HFFc6 (cell line): ENCODE measurements around the gene ADAMTS17. TPM values are rescaled to one million over a fixed set of nuclear protein-coding genes. Genes with fewer than 3 reads are reported as not detected.

ENCODE experiments used
- DNase-seq: peaks from one replicate; pipeline ENCODE4 v3.0.0-alpha.2; 2018
- H3K27ac Mint-ChIP-seq: 2 replicates; pipeline ENCODE4 v1.8.0; 2020; ENCODE audit warnings: mild to moderate bottlenecking, mixed read lengths
- H3K27me3 Mint-ChIP-seq: 2 replicates; pipeline ENCODE4 v1.8.0; 2021; ENCODE audit warnings: mild to moderate bottlenecking, moderate library complexity, mixed read lengths; ENCODE audit not compliant: insufficient read depth
- H3K36me3 Mint-ChIP-seq: 2 replicates; pipeline ENCODE4 v1.8.0; 2021; ENCODE audit warnings: low read depth, mixed read lengths
- H3K4me1 Mint-ChIP-seq: 2 replicates; pipeline ENCODE4 v1.8.0; 2020; ENCODE audit warnings: low read depth, mixed read lengths
- H3K4me3 Mint-ChIP-seq: 2 replicates; pipeline ENCODE4 v1.8.0; 2020; ENCODE audit warnings: mild to moderate bottlenecking, moderate library complexity, mixed read lengths
- H3K9me3 Mint-ChIP-seq: 2 replicates; pipeline ENCODE4 v1.8.0; 2020; ENCODE audit warnings: mild to moderate bottlenecking, mixed read lengths
- CTCF ChIP-seq: fragments of 200-600 bp; sonication (generic); IDR thresholded peaks from 2 replicates; pipeline ENCODE4 v1.5.0; 2021; ENCODE audit warnings: antibody characterized with exemption, mild to moderate bottlenecking
- total RNA-seq, 6 experiments: library from RNA; stranded (reverse); fragmentation: NEBNext Ultra II Directional; extraction: Animal tissue kit (Norgen Biotek cat#: 25700); gene quantifications; 2 replicates in 1 of 6; 3 replicates in 5 of 6; pipeline ENCODE4 v1.2.3, GENCODE V29; 2021

The ADAMTS17 gene
- total RNA-seq, 6 experiments from 2014 or later, result not detected

- Mint-ChIP-seq H3K36me3 (peaks cover 10% of the 10 kb centered on the region; the same call in 1 of the 2 replicates), H3K27ac (no peak overlapping the region), H3K9me3 (peaks cover 82% of the 10 kb centered on the region), H3K27me3 (peaks cover 1% of the 10 kb centered on the region), H3K4me3 (no peak overlapping the region), H3K4me1 (no peaks in the 10 kb centered on the region)
- DNase-seq, result no peak
- TF ChIP-seq CTCF, result no peak
Measured at GRCh38 chr15:100241572-100242482, 99.9 kb downstream of the ADAMTS17 start.

DNA sequence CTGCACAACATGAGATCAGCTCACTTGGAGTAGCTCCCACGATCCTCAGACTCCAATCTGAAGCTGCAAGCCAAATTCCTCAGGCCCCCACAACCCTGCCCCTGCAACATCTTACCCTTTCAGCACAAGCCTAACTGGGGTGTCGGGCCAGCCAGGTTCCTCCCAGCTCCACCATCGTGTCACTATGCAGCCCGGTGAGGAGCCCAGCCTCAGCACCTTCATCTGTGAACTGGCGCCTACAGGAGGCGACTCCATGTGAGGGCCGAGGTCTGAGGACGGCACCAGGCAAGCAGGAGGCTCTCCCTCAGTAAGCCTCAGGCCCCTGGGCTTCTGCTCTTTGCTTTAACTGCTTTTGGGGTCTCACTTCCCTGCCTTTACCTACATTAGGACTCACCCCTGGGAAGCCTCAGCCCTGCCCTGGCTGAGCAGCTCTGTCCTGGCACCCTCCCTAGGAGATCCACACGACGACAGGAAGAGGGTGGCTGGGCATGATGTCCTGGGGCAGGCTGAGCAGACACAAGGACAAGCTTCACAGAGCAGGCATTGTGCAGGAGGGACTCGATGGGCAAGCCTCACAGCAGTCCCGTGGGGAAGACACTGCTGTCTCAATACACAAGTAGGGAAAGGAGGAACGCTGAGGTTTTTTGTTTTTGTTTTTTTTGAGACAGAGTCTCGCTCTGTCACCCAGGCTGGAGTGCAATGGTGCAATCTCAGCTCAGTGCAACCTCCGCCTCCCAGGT is 104.6 kb downstream of the ADAMTS17 start:
- no peak for TF ChIP-seq CTCF
- Mint-ChIP-seq H3K9me3 (peaks cover 85% of the 10 kb centered on the region), H3K27ac (no peak overlapping the region), H3K4me1 (no peaks in the 10 kb centered on the region), H3K27me3 (peaks cover 1% of the 10 kb centered on the region), H3K4me3 (no peak overlapping the region), H3K36me3 (peaks cover 10% of the 10 kb centered on the region; the same call in 1 of the 2 replicates)
- no peak for DNase-seq

GRCh38 chr15:100235030-100235617 is 106.7 kb downstream of the ADAMTS17 start:
- Mint-ChIP-seq H3K4me1 (no peaks in the 10 kb centered on the region), H3K36me3 (peaks cover 5% of the 10 kb centered on the region; the same call in 1 of the 2 replicates), H3K27me3 (no peaks in the 10 kb centered on the region; the same call in 1 of the 2 replicates), H3K27ac (no peak overlapping the region), H3K4me3 (no peak overlapping the region), H3K9me3 (peaks cover 74% of the 10 kb centered on the region)
- no peak for TF ChIP-seq CTCF
- no peak for DNase-seq

GRCh38 chr15:100234158-100235029 is 107.4 kb downstream of the ADAMTS17 start:
- Mint-ChIP-seq H3K4me1 (no peaks in the 10 kb centered on the region), H3K27ac (no peak overlapping the region), H3K9me3 (peaks cover 75% of the 10 kb centered on the region), H3K4me3 (no peak overlapping the region), H3K36me3 (peaks cover 7% of the 10 kb centered on the region; the same call in 1 of the 2 replicates), H3K27me3 (no peaks in the 10 kb centered on the region; the same call in 1 of the 2 replicates)
- no peak for TF ChIP-seq CTCF
- DNase-seq, result no peak

GRCh38 chr15:100230784-100231183 is 111.0 kb downstream of the ADAMTS17 start:
- H3K27ac Mint-ChIP-seq, result no peak overlapping the region
- no peaks in the 10 kb centered on the region for H3K4me1 Mint-ChIP-seq
- H3K9me3 Mint-ChIP-seq, result peaks cover 74% of the 10 kb centered on the region
- no peaks in the 10 kb centered on the region; the same call in none of the 2 replicates for H3K27me3 Mint-ChIP-seq
- H3K4me3 Mint-ChIP-seq, result no peak overlapping the region
- DNase-seq, result no peak
- peaks cover 17% of the 10 kb centered on the region for H3K36me3 Mint-ChIP-seq
- TF ChIP-seq CTCF, result no peak
